HepG2 (cell line): ENCODE data around the gene UQCRHL. TPM values are rescaled to one million over a fixed set of nuclear protein-coding genes. Genes with fewer than 3 reads are reported as not detected.

Experiments used
- ARHGAP35 ChIP-seq: sonication (generic); formaldehyde crosslinking; IDR thresholded peaks from 2 replicates; pipeline ENCODE4 v1.9.0; 2022; ENCODE audit warnings: mild to moderate bottlenecking, inconsistent platforms, moderate library complexity, missing genetic modification reagents, borderline replicate concordance
- DPF2 ChIP-seq: sonication (generic); formaldehyde crosslinking; IDR thresholded peaks from 2 replicates; pipeline ENCODE4 v1.4.0; 2020; ENCODE audit warnings: mild to moderate bottlenecking, low read depth, missing genetic modification reagents, borderline replicate concordance
- FOXM1 ChIP-seq: sonication (generic); formaldehyde crosslinking; IDR thresholded peaks from 2 replicates; pipeline ENCODE4 v1.5.0; 2020; ENCODE audit warnings: missing genetic modification reagents
- GMEB2 ChIP-seq: IDR thresholded peaks from 2 replicates; pipeline ENCODE4 v1.6.1; 2016; ENCODE audit warnings: missing biosample characterization, missing genetic modification reagents, low read depth
- HHEX ChIP-seq: IDR thresholded peaks from 2 replicates; pipeline ENCODE4 v1.6.1; 2016; ENCODE audit warnings: control low read depth
- HNRNPUL1 ChIP-seq: fragments of 200-400 bp; formaldehyde crosslinking; IDR thresholded peaks from 2 replicates; pipeline ENCODE4 v1.6.1; 2017; ENCODE audit warnings: low read depth, mild to moderate bottlenecking, low read length, moderate library complexity
- MNT ChIP-seq: fragments of 450-650 bp; IDR thresholded peaks from 2 replicates; pipeline ENCODE4 v1.6.1; 2016
- MXD1 ChIP-seq: sonication (generic); formaldehyde crosslinking; IDR thresholded peaks from 2 replicates; pipeline ENCODE4 v1.4.0; 2020; ENCODE audit warnings: mild to moderate bottlenecking, missing genetic modification reagents
- NRL ChIP-seq: sonication (generic); formaldehyde crosslinking; IDR thresholded peaks from 2 replicates; pipeline ENCODE4 v1.5.0; 2020; ENCODE audit warnings: missing genetic modification reagents, mild to moderate bottlenecking, moderate library complexity, borderline replicate concordance
- RARG ChIP-seq: sonication (generic); formaldehyde crosslinking; IDR thresholded peaks from 2 replicates; pipeline ENCODE4 v1.4.0; 2020; ENCODE audit warnings: low read depth, mild to moderate bottlenecking, missing genetic modification reagents
- SKI ChIP-seq: fragments of 450-650 bp; IDR thresholded peaks from one replicate; pipeline ENCODE4 v1.6.1; 2018; ENCODE audit warnings: mild to moderate bottlenecking; ENCODE audit not compliant: partially characterized antibody
- TBL1XR1 ChIP-seq: fragments of 150-350 bp; IDR thresholded peaks from 2 replicates; pipeline ENCODE4 v1.6.1; 2014; ENCODE audit warnings: borderline replicate concordance, low read length; ENCODE audit not compliant: partially characterized antibody
- TFDP2 ChIP-seq: sonication (generic); formaldehyde crosslinking; IDR thresholded peaks from 2 replicates; pipeline ENCODE4 v1.4.0; 2020; ENCODE audit warnings: missing genetic modification reagents
- U2AF1 ChIP-seq: fragments of 200-400 bp; formaldehyde crosslinking; optimal IDR thresholded peaks from 2 replicates; pipeline ENCODE3; 2017; ENCODE audit warnings: mild to moderate bottlenecking, low read depth, low read length
- U2AF2 ChIP-seq: fragments of 200-400 bp; formaldehyde crosslinking; IDR thresholded peaks from 2 replicates; pipeline ENCODE4 v1.6.1; 2017; ENCODE audit warnings: low read depth, mild to moderate bottlenecking, low read length
- ZC3H13 ChIP-seq: sonication (generic); formaldehyde crosslinking; IDR thresholded peaks from 2 replicates; pipeline ENCODE4 v1.8.1; 2023; ENCODE audit warnings: mild to moderate bottlenecking, missing genetic modification reagents, moderate library complexity
- ZNF136 ChIP-seq: sonication (generic); formaldehyde crosslinking; IDR thresholded peaks from 2 replicates; pipeline ENCODE4 v1.8.1; 2022; ENCODE audit warnings: low read depth, mild to moderate bottlenecking, moderate library complexity, missing genetic modification reagents
- ZNF138 ChIP-seq: sonication (generic); formaldehyde crosslinking; IDR thresholded peaks from 2 replicates; pipeline ENCODE4 v1.5.0; 2020; ENCODE audit warnings: mild to moderate bottlenecking, low read depth, missing genetic modification reagents
- ZNF274 ChIP-seq: sonication (generic); formaldehyde crosslinking; IDR thresholded peaks from 2 replicates; pipeline ENCODE4 v1.5.1; 2020; ENCODE audit warnings: mild to moderate bottlenecking, missing genetic modification reagents
- ZNF639 ChIP-seq: conservative IDR thresholded peaks from 2 replicates; pipeline ENCODE4 v1.6.1; 2018; ENCODE audit warnings: missing genetic modification reagents
- polyA plus RNA-seq, 8 experiments: library from polyadenylated mRNA; depleted of rRNA in 3 of 8; stranded (reverse) in 7 of 8; unstranded in 1 of 8; fragments of >200 nt; fragmentation: Illumina TruSeq in 4 of 8; extraction: Trizol in 4 of 8; gene quantifications; 2 replicates each; pipeline versions ENCODE4 v1.2.1 to v1.2.3, GENCODE V29; 2011 to 2016; ENCODE audit warnings: low read depth in 4 of 8, missing spikeins in 1 of 8, mixed read lengths in 1 of 8; ENCODE audit not compliant: insufficient read depth in 1 of 8
- total RNA-seq, 5 experiments: library from RNA; depleted of rRNA; stranded (reverse); fragments of >200 nt; fragmentation: Illumina TruSeq; extraction: Trizol; gene quantifications; 2 replicates each; pipeline ENCODE4 v1.2.3, GENCODE V29; 2016; ENCODE audit warnings: low read depth in 1 of 5
- TF ChIP-seq, protein P1 (sequence below): sonication (generic); formaldehyde crosslinking; conservative IDR thresholded peaks from 2 replicates; pipeline ENCODE4 v1.8.0; 2022; ENCODE audit warnings: low read depth, missing genetic modification reagents

UQCRHL gene
- total and polyA plus RNA-seq, 2 of the 13 experiments (the other 11 are each of a cell fraction or from before 2014, with no cell fraction given), result 1.8 to 2.3 TPM

- TF ChIP-seq FOXM1, result no peak
- TF ChIP-seq MXD1 (CRISPR knock-in tag), result no peak
- TF ChIP-seq MNT, result no peak
- TF ChIP-seq, protein P1, sequence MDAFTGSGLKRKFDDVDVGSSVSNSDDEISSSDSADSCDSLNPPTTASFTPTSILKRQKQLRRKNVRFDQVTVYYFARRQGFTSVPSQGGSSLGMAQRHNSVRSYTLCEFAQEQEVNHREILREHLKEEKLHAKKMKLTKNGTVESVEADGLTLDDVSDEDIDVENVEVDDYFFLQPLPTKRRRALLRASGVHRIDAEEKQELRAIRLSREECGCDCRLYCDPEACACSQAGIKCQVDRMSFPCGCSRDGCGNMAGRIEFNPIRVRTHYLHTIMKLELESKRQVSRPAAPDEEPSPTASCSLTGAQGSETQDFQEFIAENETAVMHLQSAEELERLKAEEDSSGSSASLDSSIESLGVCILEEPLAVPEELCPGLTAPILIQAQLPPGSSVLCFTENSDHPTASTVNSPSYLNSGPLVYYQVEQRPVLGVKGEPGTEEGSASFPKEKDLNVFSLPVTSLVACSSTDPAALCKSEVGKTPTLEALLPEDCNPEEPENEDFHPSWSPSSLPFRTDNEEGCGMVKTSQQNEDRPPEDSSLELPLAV (CRISPR knock-in tag), result no peak
- TF ChIP-seq RARG (CRISPR knock-in tag), result no peak
- no peak for TF ChIP-seq ZNF274 (CRISPR knock-in tag)
- TF ChIP-seq ZNF138, result no peak
- no peak for TF ChIP-seq DPF2 (CRISPR knock-in tag)
- TF ChIP-seq HHEX (CRISPR knock-in tag), result no peak
- TF ChIP-seq SKI, result peak; percentile 15
- no peak for TF ChIP-seq TBL1XR1
- no peak for TF ChIP-seq GMEB2 (CRISPR knock-in tag)
- TF ChIP-seq ARHGAP35, result no peak
- TF ChIP-seq TFDP2 (CRISPR knock-in tag), result no peak
- TF ChIP-seq U2AF1, result no peak
- TF ChIP-seq NRL (CRISPR knock-in tag), result no peak
- TF ChIP-seq HNRNPUL1, result no peak
- TF ChIP-seq ZC3H13 (CRISPR knock-in tag), result no peak
- no peak for TF ChIP-seq U2AF2
- TF ChIP-seq ZNF639, result no peak
- TF ChIP-seq ZNF136 (CRISPR knock-in tag), result 0 out of 2 replicates have a peak, but pooled peaks have one; percentile 42
Observed at GRCh38 chr1:15799004-15799867, 8.2 kb downstream of the UQCRHL start (continued).
